Measurements from ENCODE around the gene CBL.

CBL gene

GRCh38 chr11:119249671-119250010 is 43.5 kb downstream of the CBL start:
- Mint-ChIP-seq H3K4me3 (no peak overlapping the region), H3K27ac (peak overlapping the region in 1 of 3 experiments; percentile 10), H3K9me3 (no peaks in the 10 kb centered on the region), H3K4me1 (no peaks in the 10 kb centered on the region), H3K36me3 (ENCODE audit: low read depth) (peaks cover 24% of the 10 kb centered on the region), H3K27me3 (ENCODE audit: low read depth) (no peaks in the 10 kb centered on the region)
- TF ChIP-seq, protein P1, sequence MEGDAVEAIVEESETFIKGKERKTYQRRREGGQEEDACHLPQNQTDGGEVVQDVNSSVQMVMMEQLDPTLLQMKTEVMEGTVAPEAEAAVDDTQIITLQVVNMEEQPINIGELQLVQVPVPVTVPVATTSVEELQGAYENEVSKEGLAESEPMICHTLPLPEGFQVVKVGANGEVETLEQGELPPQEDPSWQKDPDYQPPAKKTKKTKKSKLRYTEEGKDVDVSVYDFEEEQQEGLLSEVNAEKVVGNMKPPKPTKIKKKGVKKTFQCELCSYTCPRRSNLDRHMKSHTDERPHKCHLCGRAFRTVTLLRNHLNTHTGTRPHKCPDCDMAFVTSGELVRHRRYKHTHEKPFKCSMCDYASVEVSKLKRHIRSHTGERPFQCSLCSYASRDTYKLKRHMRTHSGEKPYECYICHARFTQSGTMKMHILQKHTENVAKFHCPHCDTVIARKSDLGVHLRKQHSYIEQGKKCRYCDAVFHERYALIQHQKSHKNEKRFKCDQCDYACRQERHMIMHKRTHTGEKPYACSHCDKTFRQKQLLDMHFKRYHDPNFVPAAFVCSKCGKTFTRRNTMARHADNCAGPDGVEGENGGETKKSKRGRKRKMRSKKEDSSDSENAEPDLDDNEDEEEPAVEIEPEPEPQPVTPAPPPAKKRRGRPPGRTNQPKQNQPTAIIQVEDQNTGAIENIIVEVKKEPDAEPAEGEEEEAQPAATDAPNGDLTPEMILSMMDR (IDR thresholded peaks at IDR 0.05; ENCODE audit: unreplicated experiment in 3 of 3): no peak

DNA sequence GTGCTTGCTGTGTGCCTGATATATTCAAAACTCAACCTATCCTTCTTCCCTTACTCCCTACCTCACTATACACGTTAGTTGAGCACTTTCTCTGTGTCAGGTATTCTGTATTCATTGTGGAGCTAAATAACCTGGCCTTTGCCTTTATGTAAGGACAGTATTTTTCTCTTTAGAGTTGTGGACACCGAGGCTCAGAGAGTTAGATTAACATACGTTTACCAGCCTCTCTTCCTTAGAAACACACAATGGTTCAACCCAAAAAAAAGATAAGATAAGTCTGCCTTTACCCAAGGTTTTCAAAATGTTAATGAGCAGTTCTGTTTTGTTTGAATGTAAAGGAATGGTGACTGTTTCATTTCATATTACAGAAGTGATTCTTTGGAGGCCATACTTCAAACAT is 45.0 kb downstream of the CBL start:
- Mint-ChIP-seq H3K9me3 (no peaks in the 10 kb centered on the region), H3K36me3 (ENCODE audit: low read depth) (peaks cover 29% of the 10 kb centered on the region), H3K4me3 (no peak overlapping the region), H3K27me3 (ENCODE audit: low read depth) (no peaks in the 10 kb centered on the region), H3K4me1 (no peaks in the 10 kb centered on the region), H3K27ac (no peak overlapping the region)
- TF ChIP-seq, protein P1 (IDR thresholded peaks at IDR 0.05; ENCODE audit: unreplicated experiment in 3 of 3): no peak

DNA sequence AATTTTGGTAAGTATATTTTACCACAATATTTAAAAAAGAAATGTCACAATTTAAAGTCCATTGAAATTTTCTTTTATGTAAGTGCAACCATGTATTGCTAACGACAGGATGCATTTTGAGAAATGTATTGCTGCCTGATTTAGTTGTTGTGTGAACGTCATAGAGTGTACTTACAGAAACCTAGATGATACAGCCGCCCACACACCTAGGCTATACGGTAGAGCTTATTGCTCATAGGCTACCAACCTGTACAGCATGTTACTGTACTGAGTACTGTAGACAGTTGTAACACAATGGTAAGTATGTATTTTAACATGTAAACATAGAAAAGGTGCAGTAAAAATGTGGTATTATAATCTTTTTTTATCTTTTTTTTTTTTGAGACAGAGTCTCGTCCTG is 48.1 kb downstream of the CBL start:
- Mint-ChIP-seq H3K4me1 (no peaks in the 10 kb centered on the region), H3K4me3 (no peak overlapping the region), H3K27ac (no peak overlapping the region), H3K36me3 (ENCODE audit: low read depth) (peaks cover 26% of the 10 kb centered on the region), H3K27me3 (ENCODE audit: low read depth) (no peaks in the 10 kb centered on the region), H3K9me3 (no peaks in the 10 kb centered on the region)
- TF ChIP-seq, protein P1 (IDR thresholded peaks at IDR 0.05; ENCODE audit: unreplicated experiment in 3 of 3): no peak

GRCh38 chr11:119258180-119258579 is 52.0 kb downstream of the CBL start:
- no peaks in the 10 kb centered on the region for H3K4me1 Mint-ChIP-seq
- TF ChIP-seq, protein P1 (IDR thresholded peaks at IDR 0.05; ENCODE audit: unreplicated experiment in 3 of 3): no peak
- H3K4me3 Mint-ChIP-seq: no peak overlapping the region
- peaks cover 7% of the 10 kb centered on the region for H3K36me3 Mint-ChIP-seq (ENCODE audit: low read depth)
- no peaks in the 10 kb centered on the region for H3K27me3 Mint-ChIP-seq (ENCODE audit: low read depth)
- no peak overlapping the region for H3K27ac Mint-ChIP-seq
- H3K9me3 Mint-ChIP-seq: no peaks in the 10 kb centered on the region

GRCh38 chr11:119258983-119259382 is 52.8 kb downstream of the CBL start:
- peak overlapping the region in 1 of 3 experiments; percentile 33 for H3K27ac Mint-ChIP-seq
- H3K4me3 Mint-ChIP-seq: no peak overlapping the region
- H3K27me3 Mint-ChIP-seq (ENCODE audit: low read depth): no peaks in the 10 kb centered on the region
- no peaks in the 10 kb centered on the region for H3K4me1 Mint-ChIP-seq
- no peaks in the 10 kb centered on the region for H3K9me3 Mint-ChIP-seq
- TF ChIP-seq, protein P1 (IDR thresholded peaks at IDR 0.05; ENCODE audit: unreplicated experiment in 3 of 3): no peak
- H3K36me3 Mint-ChIP-seq (ENCODE audit: low read depth): peaks cover 6% of the 10 kb centered on the region

- H3K4me1 Mint-ChIP-seq: no peaks in the 10 kb centered on the region
- H3K4me3 Mint-ChIP-seq: no peak overlapping the region
- no peaks in the 10 kb centered on the region for H3K36me3 Mint-ChIP-seq (ENCODE audit: low read depth)
- H3K9me3 Mint-ChIP-seq: no peaks in the 10 kb centered on the region
- H3K27ac Mint-ChIP-seq: no peak overlapping the region
- TF ChIP-seq, protein P1 (IDR thresholded peaks at IDR 0.05; ENCODE audit: unreplicated experiment in 3 of 3): no peak
- H3K27me3 Mint-ChIP-seq (ENCODE audit: low read depth): no peaks in the 10 kb centered on the region
These were observed 56.7 kb downstream of the CBL start for GRCh38 chr11:119262668-119263351.
